SH-SY5Y (cell line): ENCODE data around the gene LCP1.

Experiments used
- GATA2 ChIP-seq: IDR thresholded peaks from 2 replicates; pipeline ENCODE4 v1.6.1; 2011; ENCODE audit warnings: mild to moderate bottlenecking, low read depth, low read length
- GATA3 ChIP-seq: IDR thresholded peaks from 2 replicates; pipeline ENCODE4 v1.6.1; 2011; ENCODE audit warnings: low read depth, mild to moderate bottlenecking, low read length, moderate library complexity

LCP1 gene

GRCh38 chr13:46181840-46182490 is at the start of gene LCP1:
Gene LCP1, minus strand, starts transcription at chr13:46182177. Its CDS starts 22,515 bp downstream, at chr13:46159662.
- TF ChIP-seq GATA2 (no peak), GATA3 (no peak)

- no peak for TF ChIP-seq GATA3
- TF ChIP-seq GATA2: no peak
Observed at GRCh38 chr13:46229251-46229650, 47.3 kb upstream of the LCP1 start.

- no peak for TF ChIP-seq GATA2
- no peak for TF ChIP-seq GATA3
Observed at GRCh38 chr13:46213242-46213641, 31.3 kb upstream of the LCP1 start.

DNA sequence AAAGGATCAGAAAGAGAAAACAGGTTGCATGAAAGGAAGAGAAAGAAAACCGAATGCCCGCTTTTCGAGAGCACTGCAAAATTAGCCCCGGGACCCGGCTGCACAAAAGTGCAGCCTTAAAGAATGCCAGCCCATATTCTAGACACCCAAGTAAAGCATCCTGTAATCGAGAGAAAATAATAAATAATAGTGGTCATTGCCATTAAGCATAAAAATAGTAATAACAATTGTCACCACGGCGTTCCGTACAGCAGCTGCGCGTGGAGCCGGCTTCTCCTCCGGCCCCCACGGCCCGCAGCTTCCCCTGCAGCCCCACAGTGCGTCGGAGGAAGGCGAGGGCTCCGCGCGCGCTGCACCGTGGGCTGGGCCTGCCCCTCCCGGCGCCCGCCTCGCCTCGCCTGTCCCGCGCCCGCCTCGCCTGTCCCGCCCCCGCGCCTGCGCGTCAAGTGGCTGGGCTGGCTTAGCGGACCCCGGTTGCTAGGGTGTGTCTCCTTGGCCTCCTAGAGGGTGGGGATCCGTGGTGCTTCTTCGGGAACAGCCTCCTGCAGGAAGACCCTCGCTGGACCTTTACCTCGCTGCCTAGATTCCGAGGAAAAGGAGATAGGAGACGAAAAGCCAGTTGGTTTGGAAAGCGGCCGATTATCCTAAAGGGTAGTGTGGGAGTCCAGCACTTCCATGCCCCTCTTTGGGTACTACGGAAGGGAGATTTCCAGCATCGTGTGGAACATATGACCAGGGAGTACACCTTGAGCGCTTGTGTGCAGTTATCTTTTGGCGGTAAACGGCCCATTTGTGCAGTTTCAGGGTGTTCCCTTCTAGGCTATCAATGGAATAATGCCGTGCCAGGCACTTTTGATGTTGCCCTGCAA is 29.7 kb upstream of the LCP1 start, which contains the start of gene LRRC63:
Gene LRRC63, plus strand, starts transcription at position 446 of the 869 bp plus-strand sequence. CDS start 1,107 bp downstream, outside the sequence.
- TF ChIP-seq GATA2: no peak
- TF ChIP-seq GATA3: no peak

GRCh38 chr13:46211116-46211482 is 29.1 kb upstream of the LCP1 start:
- no peak for TF ChIP-seq GATA3
- TF ChIP-seq GATA2: no peak

DNA sequence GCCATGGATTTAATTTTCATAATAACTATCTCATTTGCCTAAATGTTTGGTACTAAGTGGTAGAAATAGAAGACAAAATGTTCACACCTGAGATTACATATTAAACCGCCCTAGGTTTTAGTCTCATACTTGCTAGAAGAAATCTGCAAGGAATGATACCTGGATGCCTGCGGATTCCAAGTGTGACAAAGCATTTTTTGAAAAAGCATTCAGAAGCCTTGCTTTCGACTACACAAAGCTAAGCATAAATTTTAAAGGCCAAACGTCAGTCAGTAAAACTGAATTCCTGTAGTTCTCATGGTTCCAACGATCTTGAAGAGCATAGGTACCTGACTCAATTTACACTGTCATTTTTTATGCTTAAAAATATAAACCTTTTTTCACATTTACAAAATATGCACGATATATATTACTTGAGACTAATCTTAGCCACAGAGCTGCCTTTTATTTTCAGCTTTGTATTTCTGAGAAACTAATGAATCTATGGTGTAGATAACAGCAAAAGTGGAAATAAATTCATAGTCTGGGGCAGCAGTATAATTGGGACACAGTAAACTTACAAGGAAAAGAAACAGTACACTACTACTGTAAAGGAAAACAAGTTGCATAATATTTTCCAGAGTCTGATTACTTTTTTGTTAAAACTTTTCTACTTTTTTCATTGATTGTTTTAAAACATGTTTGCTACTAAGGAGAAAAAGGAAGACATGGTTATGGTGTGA is 28.5 kb upstream of the LCP1 start:
- TF ChIP-seq GATA3: no peak
- no peak for TF ChIP-seq GATA2

GRCh38 chr13:46207828-46208227 is 25.9 kb upstream of the LCP1 start:
- TF ChIP-seq GATA2: no peak

DNA sequence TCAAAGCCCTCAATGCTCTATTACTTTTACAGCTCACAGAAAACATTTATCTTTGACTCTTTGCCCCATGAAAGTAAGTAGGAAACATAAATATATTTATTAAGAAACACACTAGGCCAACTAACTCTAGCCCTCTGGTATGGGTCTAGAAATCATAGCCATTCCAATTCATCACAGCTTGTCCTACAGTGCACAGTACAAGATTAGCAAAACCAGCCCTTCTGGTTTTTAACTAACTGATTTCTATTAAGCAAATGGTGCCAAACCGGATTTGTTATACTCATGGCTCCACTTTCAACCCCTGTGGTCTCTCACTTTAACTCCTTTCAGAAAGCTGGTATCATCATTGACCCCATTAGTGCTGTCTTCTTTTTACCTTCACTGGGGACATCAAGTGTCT is 24.2 kb upstream of the LCP1 start:
- TF ChIP-seq GATA3: no peak
- TF ChIP-seq GATA2: no peak

GRCh38 chr13:46202966-46203365 is 21.0 kb upstream of the LCP1 start:
- TF ChIP-seq GATA2: no peak
- no peak for TF ChIP-seq GATA3

GRCh38 chr13:46202188-46202795 is 20.3 kb upstream of the LCP1 start:
- TF ChIP-seq GATA2 (no peak), GATA3 (no peak)

DNA sequence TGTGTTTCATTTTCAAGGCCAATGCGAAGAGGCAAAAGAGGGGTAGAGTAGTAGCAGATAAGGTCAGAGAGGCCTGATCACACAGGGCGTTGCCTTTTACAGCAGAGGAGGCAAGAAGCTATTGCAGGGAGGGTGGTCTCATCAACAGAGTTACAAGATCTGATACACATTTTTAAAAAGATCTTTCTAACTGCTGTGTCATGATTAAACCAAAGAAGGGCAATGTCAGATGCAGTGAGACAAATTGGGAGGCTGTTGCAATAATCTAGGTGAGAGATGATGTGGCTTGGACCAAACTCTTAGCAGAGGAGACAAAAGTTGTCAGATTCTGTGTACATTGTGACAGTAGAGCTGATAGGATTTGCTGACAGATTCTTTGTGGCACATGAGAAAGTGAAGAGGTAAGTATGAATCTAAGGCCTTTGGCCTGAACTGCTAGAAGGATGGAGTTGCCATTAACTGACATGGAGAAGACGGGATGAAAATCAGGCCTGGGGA is 16.8 kb upstream of the LCP1 start:
- TF ChIP-seq GATA3: no peak
- TF ChIP-seq GATA2: no peak

DNA sequence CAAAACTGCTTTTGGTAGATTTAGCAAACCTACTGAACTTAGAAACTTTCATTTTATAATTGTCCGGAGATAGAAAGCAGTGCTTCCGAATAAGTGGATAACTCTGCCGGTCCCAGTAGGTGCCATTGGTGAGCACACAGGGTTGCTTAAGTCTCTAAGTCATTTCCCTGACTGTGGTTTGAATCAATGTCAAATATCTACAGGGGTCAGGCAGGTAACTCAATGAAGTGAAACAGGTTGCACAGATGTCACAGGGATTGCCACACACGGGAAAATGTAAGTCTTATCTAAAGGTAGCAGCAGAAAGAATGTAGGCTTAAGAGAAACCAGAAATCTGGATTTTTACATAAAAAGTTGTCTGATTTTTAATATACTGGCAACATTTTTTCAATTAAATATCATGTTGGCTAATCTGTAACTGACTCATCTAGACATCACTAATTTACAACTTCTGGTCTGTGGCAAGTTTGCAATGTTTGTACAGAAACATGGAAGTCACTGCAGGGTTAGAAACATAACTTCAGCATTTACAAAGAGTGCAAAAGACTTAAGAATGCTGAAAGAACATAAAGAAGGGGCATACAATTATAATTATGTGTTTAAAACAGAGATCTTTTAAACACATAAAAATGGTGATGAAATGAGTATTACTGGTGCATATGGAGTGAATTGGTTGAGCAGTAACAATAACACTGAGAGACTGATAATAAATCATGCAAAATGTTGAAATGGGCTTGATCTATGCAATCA is 15.5 kb upstream of the LCP1 start:
- TF ChIP-seq GATA2 (no peak), GATA3 (no peak)

- TF ChIP-seq GATA2 (no peak), GATA3 (no peak)
Observed at GRCh38 chr13:46195016-46195415, 13.0 kb upstream of the LCP1 start.

GRCh38 chr13:46192412-46192811 is 10.4 kb upstream of the LCP1 start:
- TF ChIP-seq GATA2: no peak
- no peak for TF ChIP-seq GATA3
